K562 (cell line): ENCODE data around the gene C12orf75. TPM values are rescaled to one million over a fixed set of nuclear protein-coding genes. Genes with fewer than 3 reads are reported as not detected.

Experiments
- ATAC-seq: fragments of 200-7000 bp; cut with Tn5 transposase; 3 replicates; pipeline ENCODE4 v1.9.1; 2020; ENCODE audit warnings: moderate library complexity
- BruUV-seq: library from RNA; stranded (reverse); fragments of 400-500 nt; replicated peaks from 2 replicates; lab custom pipeline; 2021; lab: Mats Ljungman, UMichigan
- CTCF ChIA-PET: fragments of 300-600 bp; formaldehyde crosslinking; extraction: SDS; loops from one replicate; lab custom pipeline; 2021; ENCODE audit warnings: low intra/inter-chr PET ratio; lab: Yijun Ruan, JAX
- POLR2A ChIA-PET: fragments of 300-600, 350-650 bp; sonication (Branson Sonifier 250); formaldehyde crosslinking; extraction: SDS; loops from one replicate; lab custom pipeline; 2021; ENCODE audit warnings: antibody characterized with exemption, inconsistent platforms; lab: Yijun Ruan, JAX
- DNase-seq, 4 experiments: peaks; one replicate each; pipeline versions ENCODE4 v3.0.0 to v3.0.0-alpha.2; 2011 to 2018; ENCODE audit warnings: low spot score in 3 of 4, mixed read lengths in 3 of 4; ENCODE audit errors: extremely low read depth in 1 of 4
- FAIRE-seq: peaks from 2 replicates; lab custom pipeline; 2011; peaks lifted over from hg19 to GRCh38; lab: Jason Lieb, UNC
- H2AFZ ChIP-seq: 2 replicates; pipeline ENCODE4 v1.6.0; 2011; ENCODE audit warnings: low read depth, low read length, control low read depth, inconsistent platforms
- H3K27ac ChIP-seq: fragments of 200-600 bp; 3 replicates; pipeline ENCODE4 v1.8.0; 2011; ENCODE audit warnings: low read depth, mild to moderate bottlenecking, control low read depth, inconsistent platforms, low read length, moderate library complexity, mixed read lengths; ENCODE audit errors: extremely low read depth
- H3K27me3 ChIP-seq, 2 experiments: fragments of 300-600 bp in 1 of 2; 2 replicates in 1 of 2; 3 replicates in 1 of 2; pipeline versions ENCODE4 v1.6.0 to v1.8.0; 2011; ENCODE audit warnings: inconsistent platforms in 2 of 2, low read length in 2 of 2, mild to moderate bottlenecking in 1 of 2, mixed read lengths in 1 of 2, moderate library complexity in 1 of 2; ENCODE audit not compliant: control insufficient read depth in 2 of 2, insufficient read depth in 2 of 2
- H3K36me3 ChIP-seq: fragments of 300-600 bp; 3 replicates; pipeline ENCODE4 v1.8.0; 2011; ENCODE audit warnings: mild to moderate bottlenecking, low read length, inconsistent platforms; ENCODE audit not compliant: control insufficient read depth, insufficient read depth
- H3K4me1 ChIP-seq, 2 experiments: fragments of 200-600 bp in 1 of 2; replicated peaks in 1 of 2; 2 replicates in 1 of 2; 3 replicates in 1 of 2; pipeline versions ENCODE4 v1.5.1 to v1.8.0; 2011; ENCODE audit warnings: inconsistent platforms in 2 of 2, low read length in 2 of 2, mild to moderate bottlenecking in 1 of 2, mixed read lengths in 1 of 2, moderate library complexity in 1 of 2; ENCODE audit not compliant: control insufficient read depth in 2 of 2, insufficient read depth in 2 of 2
- H3K4me2 ChIP-seq: 2 replicates; pipeline ENCODE4 v1.6.1; 2011; ENCODE audit warnings: low read length, control low read depth, inconsistent platforms, mixed read lengths; ENCODE audit not compliant: insufficient read depth
- H3K4me3 ChIP-seq: fragments of 200-600 bp; sonication (generic), shearing (Covaris generic); 2 replicates; pipeline ENCODE4 v1.5.1; 2016; ENCODE audit warnings: control low read depth, inconsistent platforms
- H3K79me2 ChIP-seq: fragments of 200-600 bp; 3 replicates; pipeline ENCODE4 v1.8.0; 2011; ENCODE audit warnings: low read length, inconsistent platforms; ENCODE audit not compliant: control insufficient read depth, insufficient read depth
- H3K9ac ChIP-seq, 2 experiments: 2 replicates each; pipeline versions ENCODE4 v1.6.0 to v1.6.1; 2011; ENCODE audit warnings: low read depth in 2 of 2, low read length in 2 of 2, control low read depth in 1 of 2, inconsistent platforms in 1 of 2, mild to moderate bottlenecking in 1 of 2, mixed read lengths in 1 of 2; ENCODE audit not compliant: insufficient read depth in 1 of 2
- H3K9me1 ChIP-seq: one replicate; pipeline ENCODE4 v1.6.0; 2011; ENCODE audit warnings: inconsistent platforms, mild to moderate bottlenecking, low read length, moderate library complexity; ENCODE audit not compliant: control insufficient read depth, insufficient read depth
- H3K9me3 ChIP-seq: replicated peaks from 2 replicates; pipeline ENCODE4 v1.5.1; 2011; ENCODE audit warnings: low read depth, low read length, inconsistent platforms; ENCODE audit not compliant: control insufficient read depth, insufficient read depth
- H4K20me1 ChIP-seq: replicated peaks from 2 replicates; pipeline ENCODE4 v1.6.1; 2011; ENCODE audit warnings: low read length, inconsistent platforms, mixed read lengths; ENCODE audit not compliant: control insufficient read depth, insufficient read depth
- CHD1 ChIP-seq: fragments of 200-600 bp; sonication (generic); IDR thresholded peaks from one replicate; pipeline ENCODE4 v1.6.1; 2012; ENCODE audit warnings: mild to moderate bottlenecking, moderate library complexity, low read length, inconsistent platforms
- MED1 ChIP-seq: sonication (generic); formaldehyde crosslinking; IDR thresholded peaks from 2 replicates; pipeline ENCODE4 v1.8.1; 2023; ENCODE audit warnings: missing genetic modification reagents, borderline replicate concordance
- NR3C1 ChIP-seq: sonication (generic); formaldehyde crosslinking; IDR thresholded peaks from 2 replicates; pipeline ENCODE4 v1.8.1; 2022; ENCODE audit warnings: missing genetic modification reagents
- RBBP5 ChIP-seq: fragments of 200-600 bp; sonication (generic); IDR thresholded peaks from 2 replicates; pipeline ENCODE4 v1.6.1; 2012; ENCODE audit warnings: borderline replicate concordance, mild to moderate bottlenecking, low read length, control low read depth, inconsistent platforms; ENCODE audit not compliant: insufficient read depth, poor library complexity, severe bottlenecking
- RBM22 ChIP-seq: fragments of 200-400 bp; formaldehyde crosslinking; IDR thresholded peaks from 2 replicates; pipeline ENCODE4 v1.6.1; 2018; ENCODE audit warnings: low read length, low read depth; ENCODE audit not compliant: poor library complexity, severe bottlenecking
- SIN3B ChIP-seq: fragments of 450-650 bp; IDR thresholded peaks from 2 replicates; pipeline ENCODE4 v1.6.1; 2017; ENCODE audit warnings: low read depth, mild to moderate bottlenecking, moderate library complexity
- TOE1 ChIP-seq, 2 experiments: fragments of 450-650 bp in 1 of 2; sonication (generic) in 1 of 2; formaldehyde crosslinking in 1 of 2; IDR thresholded peaks; 2 replicates each; pipeline versions ENCODE4 v1.7.1 to v1.8.0; 2016 to 2022; ENCODE audit warnings: borderline replicate concordance in 2 of 2, mild to moderate bottlenecking in 2 of 2, antibody characterized with exemption in 1 of 2, inconsistent platforms in 1 of 2, low read depth in 1 of 2, missing genetic modification reagents in 1 of 2, moderate library complexity in 1 of 2
- ZNF347 ChIP-seq: fragments of 450-650 bp; formaldehyde crosslinking; IDR thresholded peaks from 2 replicates; pipeline ENCODE4 v1.4.0; 2020; ENCODE audit warnings: low read depth, mild to moderate bottlenecking, moderate library complexity
- ZNF75A ChIP-seq: fragments of 450-650 bp; formaldehyde crosslinking; IDR thresholded peaks from 2 replicates; pipeline ENCODE4 v1.4.0; 2020; ENCODE audit warnings: mild to moderate bottlenecking
- ZNF764 ChIP-seq: fragments of 250-450 bp; sonication (Bioruptor Pico); IDR thresholded peaks from 2 replicates; pipeline ENCODE4 v1.4.0; 2020; ENCODE audit warnings: low read depth, mild to moderate bottlenecking, moderate library complexity
- WGBS: fragments of 100-300 bp; shearing (Covaris generic); methylation state at CpG from one replicate; pipeline ENCODE4 v1.1.6; 2016; ENCODE audit warnings: low coverage, mixed read lengths; ENCODE audit not compliant: insufficient coverage; ENCODE audit errors: missing lambda C conversion rate; 5-methylcytosine and 5-hydroxymethylcytosine counted together
- in situ Hi-C: fragments of 300-500 bp; cut with MboI; formaldehyde crosslinking; loops from 4 replicates; pipeline ENCODE4 v1.15.0; 2018; ENCODE audit warnings: inconsistent platforms, mixed read lengths
- intact Hi-C: fragments of 100-400 bp; cut with micrococcal nuclease; formaldehyde crosslinking; loops from 2 replicates; pipeline ENCODE4 v1.14.2; 2022
- polyA plus RNA-seq, 8 experiments: library from polyadenylated mRNA; depleted of rRNA in 4 of 8; stranded (reverse) in 5 of 8; unstranded in 3 of 8; fragments of >200 nt; fragmentation: Nextera tagmentation in 2 of 8; fragmentation: Illumina TruSeq in 1 of 8; extraction: Ambion mirVana in 2 of 8; extraction: Trizol in 1 of 8; gene quantifications; 2 replicates each; pipeline versions ENCODE4 v1.2.1 to v1.2.3, GENCODE V29; 2011 to 2014; ENCODE audit warnings: inconsistent platforms in 1 of 8, missing spikeins in 1 of 8
- total RNA-seq, 7 experiments: library from RNA; depleted of rRNA in 6 of 7; stranded (reverse); fragments of >200 nt in 6 of 7; fragmentation: Illumina TruSeq in 2 of 7; extraction: Trizol in 2 of 7; gene quantifications; 2 replicates each; pipeline versions ENCODE4 v1.2.1 to v1.2.3, GENCODE V29; 2011 to 2021; ENCODE audit warnings: low replicate concordance in 1 of 7
- TF ChIP-seq, protein P1 (sequence below): sonication (generic); formaldehyde crosslinking; IDR thresholded peaks from 2 replicates; pipeline ENCODE4 v1.8.0; 2023; ENCODE audit warnings: missing genetic modification reagents, mild to moderate bottlenecking, borderline replicate concordance

The C12orf75 gene
- total and polyA plus RNA-seq, 9 of the 15 experiments (the other 6 are each of a cell fraction or from before 2014, with no cell fraction given), result 0.06 to 0.82 (median 0.26) TPM; not detected in 3

- FAIRE-seq (no peak), DNase-seq (no peak), ATAC-seq (no peak)
- H2AFZ ChIP-seq, result no peak overlapping the region
- ChIA-PET POLR2A (no interaction called here), CTCF (no interaction called here)
- no peaks in the 10 kb centered on the region for H3K9me3 ChIP-seq
- no peaks in the 10 kb centered on the region for H3K9me1 ChIP-seq
- intact Hi-C loops (no loop called here), in situ Hi-C loops (no loop called here)
- no peaks in the 10 kb centered on the region for H3K27me3 ChIP-seq
- no TSS peak for BruUV-seq
- H3K9ac ChIP-seq, result no peak overlapping the region
- no peak overlapping the region for H3K27ac ChIP-seq
- TF ChIP-seq ZNF75A (CRISPR knock-in tag), result no peak
- H3K4me2 ChIP-seq, result no peak overlapping the region
- H3K4me1 ChIP-seq, result no peaks in the 10 kb centered on the region
- no peaks in the 10 kb centered on the region for H4K20me1 ChIP-seq
- no peaks in the 10 kb centered on the region for H3K79me2 ChIP-seq
- no peaks in the 10 kb centered on the region for H3K36me3 ChIP-seq
- no peak overlapping the region for H3K4me3 ChIP-seq
Observed at GRCh38 chr12:105293187-105293586, 37.3 kb upstream of the C12orf75 start.

GRCh38 chr12:105294161-105294560 is 36.3 kb upstream of the C12orf75 start:
- in situ Hi-C loops (no loop called here), intact Hi-C loops (no loop called here)
- BruUV-seq, result no TSS peak
- Histone ChIP-seq H3K9me3 (no peaks in the 10 kb centered on the region), H2AFZ (no peak overlapping the region), H3K9me1 (no peaks in the 10 kb centered on the region), H3K27ac (no peak overlapping the region), H4K20me1 (no peaks in the 10 kb centered on the region), H3K4me2 (no peak overlapping the region), H3K4me1 (no peaks in the 10 kb centered on the region), H3K36me3 (no peaks in the 10 kb centered on the region), H3K4me3 (no peak overlapping the region), H3K9ac (no peak overlapping the region), H3K79me2 (no peaks in the 10 kb centered on the region), H3K27me3 (no peaks in the 10 kb centered on the region)
- FAIRE-seq (no peak), ATAC-seq (no peak), DNase-seq (no peak)
- ChIA-PET CTCF (no interaction called here), POLR2A (interaction anchor here (0.6 to 0.7 kb wide), 2 partner anchors 63 to 92 kb away, joined by 3 read pairs; no protein-coding TSS in a partner anchor)
- 3% methylated on average over 2 of the region's 2 CpGs for WGBS
- TF ChIP-seq TOE1 (IDR thresholded peaks at IDR 0.05; ENCODE audit: borderline replicate concordance) (no peak), TOE1 (CRISPR knock-in tag; IDR thresholded peaks at IDR 0.05; ENCODE audit: borderline replicate concordance, low read depth) (no peak), CHD1 (no peak), NR3C1 (CRISPR knock-in tag) (no peak), MED1 (CRISPR knock-in tag) (no peak), RBM22 (no peak), RBBP5 (no peak), ZNF764 (no peak), ZNF347 (CRISPR knock-in tag) (no peak), SIN3B (no peak)
- TF ChIP-seq, protein P1, sequence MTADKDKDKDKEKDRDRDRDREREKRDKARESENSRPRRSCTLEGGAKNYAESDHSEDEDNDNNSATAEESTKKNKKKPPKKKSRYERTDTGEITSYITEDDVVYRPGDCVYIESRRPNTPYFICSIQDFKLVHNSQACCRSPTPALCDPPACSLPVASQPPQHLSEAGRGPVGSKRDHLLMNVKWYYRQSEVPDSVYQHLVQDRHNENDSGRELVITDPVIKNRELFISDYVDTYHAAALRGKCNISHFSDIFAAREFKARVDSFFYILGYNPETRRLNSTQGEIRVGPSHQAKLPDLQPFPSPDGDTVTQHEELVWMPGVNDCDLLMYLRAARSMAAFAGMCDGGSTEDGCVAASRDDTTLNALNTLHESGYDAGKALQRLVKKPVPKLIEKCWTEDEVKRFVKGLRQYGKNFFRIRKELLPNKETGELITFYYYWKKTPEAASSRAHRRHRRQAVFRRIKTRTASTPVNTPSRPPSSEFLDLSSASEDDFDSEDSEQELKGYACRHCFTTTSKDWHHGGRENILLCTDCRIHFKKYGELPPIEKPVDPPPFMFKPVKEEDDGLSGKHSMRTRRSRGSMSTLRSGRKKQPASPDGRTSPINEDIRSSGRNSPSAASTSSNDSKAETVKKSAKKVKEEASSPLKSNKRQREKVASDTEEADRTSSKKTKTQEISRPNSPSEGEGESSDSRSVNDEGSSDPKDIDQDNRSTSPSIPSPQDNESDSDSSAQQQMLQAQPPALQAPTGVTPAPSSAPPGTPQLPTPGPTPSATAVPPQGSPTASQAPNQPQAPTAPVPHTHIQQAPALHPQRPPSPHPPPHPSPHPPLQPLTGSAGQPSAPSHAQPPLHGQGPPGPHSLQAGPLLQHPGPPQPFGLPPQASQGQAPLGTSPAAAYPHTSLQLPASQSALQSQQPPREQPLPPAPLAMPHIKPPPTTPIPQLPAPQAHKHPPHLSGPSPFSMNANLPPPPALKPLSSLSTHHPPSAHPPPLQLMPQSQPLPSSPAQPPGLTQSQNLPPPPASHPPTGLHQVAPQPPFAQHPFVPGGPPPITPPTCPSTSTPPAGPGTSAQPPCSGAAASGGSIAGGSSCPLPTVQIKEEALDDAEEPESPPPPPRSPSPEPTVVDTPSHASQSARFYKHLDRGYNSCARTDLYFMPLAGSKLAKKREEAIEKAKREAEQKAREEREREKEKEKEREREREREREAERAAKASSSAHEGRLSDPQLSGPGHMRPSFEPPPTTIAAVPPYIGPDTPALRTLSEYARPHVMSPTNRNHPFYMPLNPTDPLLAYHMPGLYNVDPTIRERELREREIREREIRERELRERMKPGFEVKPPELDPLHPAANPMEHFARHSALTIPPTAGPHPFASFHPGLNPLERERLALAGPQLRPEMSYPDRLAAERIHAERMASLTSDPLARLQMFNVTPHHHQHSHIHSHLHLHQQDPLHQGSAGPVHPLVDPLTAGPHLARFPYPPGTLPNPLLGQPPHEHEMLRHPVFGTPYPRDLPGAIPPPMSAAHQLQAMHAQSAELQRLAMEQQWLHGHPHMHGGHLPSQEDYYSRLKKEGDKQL (CRISPR knock-in tag), result no peak
